HG03457 (cell line): ENCODE results near the gene EVL.

Experiments
- ATAC-seq: cut with Tn5 transposase; IDR thresholded peaks from one replicate; pipeline ENCODE4 v1.9.1; 2021; ENCODE audit warnings: moderate number of reproducible peaks; ENCODE audit not compliant: unreplicated experiment

Gene EVL

DNA sequence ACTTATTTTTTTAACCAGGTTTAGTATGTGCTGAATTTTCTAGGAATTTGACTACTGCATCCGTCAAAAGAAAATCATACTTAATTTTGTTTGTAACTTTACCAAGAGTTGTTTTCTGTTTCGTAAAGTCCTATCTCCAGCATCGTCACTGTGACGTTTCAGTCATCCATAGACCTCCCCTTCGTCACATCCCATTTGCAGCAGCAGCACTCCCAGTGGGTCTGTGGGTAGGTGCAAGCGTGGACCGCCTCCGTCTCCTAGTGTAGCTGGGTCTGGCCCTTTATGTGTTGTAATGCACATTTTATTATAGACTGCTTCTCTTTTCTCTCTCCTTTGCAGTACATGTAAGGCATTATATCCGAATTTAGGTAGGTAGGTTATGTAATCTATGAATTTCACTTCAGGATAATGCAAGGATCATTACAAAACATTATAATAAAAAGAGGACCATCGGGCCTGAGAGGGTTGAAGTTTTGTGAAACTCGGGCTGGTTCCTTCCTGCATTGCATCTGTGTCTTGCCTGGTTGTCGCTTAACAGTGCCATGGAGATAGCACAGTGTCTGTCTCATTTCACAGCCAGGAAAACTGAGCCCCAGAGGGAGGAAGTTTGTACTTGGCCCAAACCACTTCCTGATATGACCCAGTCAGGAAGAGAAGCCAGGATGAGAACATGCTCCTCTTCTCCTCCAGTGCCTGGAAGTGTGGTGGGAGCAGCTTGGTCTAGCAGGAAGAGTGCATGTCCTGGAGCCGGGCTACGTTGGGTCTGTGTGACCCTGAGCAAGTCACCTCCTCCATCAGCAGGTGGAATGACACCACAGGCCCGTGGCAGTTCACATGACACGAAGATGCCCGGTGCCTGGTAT lies 41.3 kb downstream of the EVL start:
- ATAC-seq: no peak

DNA sequence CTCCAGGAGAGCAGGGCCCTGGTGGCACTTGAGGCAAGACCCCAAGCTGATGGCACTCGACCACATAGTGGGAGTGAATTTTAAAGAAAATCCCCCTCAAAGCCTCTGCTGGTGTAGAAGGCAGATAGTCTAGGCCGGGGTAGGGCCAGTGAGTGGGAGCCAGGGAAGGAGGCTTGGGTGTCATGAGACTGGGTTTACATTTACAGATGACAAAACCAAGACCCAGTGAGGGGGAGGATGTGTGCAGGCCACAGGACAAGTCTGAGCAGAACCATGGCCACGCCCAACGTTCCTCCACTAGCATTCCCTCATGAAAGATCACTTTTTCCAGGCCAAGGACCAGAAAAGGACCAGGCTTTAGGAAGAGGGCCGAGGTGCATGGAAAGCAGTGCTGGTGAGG lies 42.0 kb downstream of the EVL start:
- no peak for ATAC-seq

- ATAC-seq: peak; percentile 68
These were observed 43.0 kb downstream of the EVL start for GRCh38 chr14:100108042-100108825.

DNA sequence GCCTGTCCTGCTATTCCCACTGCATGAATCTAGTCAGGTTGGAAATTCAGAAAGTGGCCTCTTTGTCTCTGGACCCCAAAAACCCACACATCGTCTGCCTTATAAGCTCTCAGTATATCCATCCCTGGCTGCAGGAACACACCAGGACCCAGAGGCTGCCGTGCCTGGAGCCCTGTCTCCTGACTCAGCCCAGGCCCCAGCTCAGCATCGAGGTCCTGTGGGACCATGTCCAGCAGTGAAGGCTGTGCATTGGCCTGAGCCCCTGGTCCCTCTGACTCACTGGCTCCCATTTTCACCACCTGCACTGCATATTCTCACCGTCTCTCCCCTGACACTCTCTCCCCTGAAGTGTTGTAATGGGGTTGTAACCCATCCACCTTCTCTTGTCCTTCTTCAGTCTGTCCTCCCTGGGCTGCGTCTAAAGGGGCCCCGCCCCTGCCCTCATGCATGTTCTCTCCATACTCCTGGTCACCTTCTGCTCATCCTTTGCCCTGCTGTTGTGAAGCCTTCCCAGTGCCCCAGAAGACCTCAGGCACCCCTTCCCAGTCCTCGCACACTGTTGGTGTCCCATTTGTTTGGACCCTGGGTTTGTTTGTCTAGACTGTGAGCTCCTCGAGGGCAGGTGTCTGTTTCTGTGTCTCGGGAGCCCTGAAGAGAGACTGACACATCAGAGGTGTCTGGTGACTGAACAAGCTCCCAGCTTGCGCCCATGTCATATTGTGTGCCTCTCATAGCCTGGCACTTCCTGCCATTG lies 43.8 kb downstream of the EVL start:
- ATAC-seq: no peak

- no peak for ATAC-seq
These were observed 44.4 kb downstream of the EVL start for GRCh38 chr14:100109594-100109955.

DNA sequence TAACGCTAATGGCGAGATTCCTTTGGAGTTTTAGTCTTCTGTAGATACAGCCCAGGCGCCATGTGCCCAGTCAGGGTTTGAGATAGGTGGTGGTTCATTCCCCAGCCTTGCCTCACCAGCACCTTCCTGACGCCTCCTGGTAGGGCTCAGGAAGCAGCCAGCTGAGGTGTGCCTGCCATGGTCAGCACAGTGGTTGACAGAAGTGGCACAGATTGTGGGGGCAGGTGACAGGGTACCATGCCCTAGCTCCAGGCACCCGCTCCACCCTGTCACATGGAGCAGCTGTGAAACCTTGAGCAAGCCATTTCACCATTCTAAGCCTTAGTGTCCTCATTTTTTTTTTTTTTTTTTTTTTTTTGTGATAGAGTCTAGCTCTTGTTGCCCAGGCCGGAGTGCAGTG lies 45.6 kb downstream of the EVL start:
- ATAC-seq: no peak

DNA sequence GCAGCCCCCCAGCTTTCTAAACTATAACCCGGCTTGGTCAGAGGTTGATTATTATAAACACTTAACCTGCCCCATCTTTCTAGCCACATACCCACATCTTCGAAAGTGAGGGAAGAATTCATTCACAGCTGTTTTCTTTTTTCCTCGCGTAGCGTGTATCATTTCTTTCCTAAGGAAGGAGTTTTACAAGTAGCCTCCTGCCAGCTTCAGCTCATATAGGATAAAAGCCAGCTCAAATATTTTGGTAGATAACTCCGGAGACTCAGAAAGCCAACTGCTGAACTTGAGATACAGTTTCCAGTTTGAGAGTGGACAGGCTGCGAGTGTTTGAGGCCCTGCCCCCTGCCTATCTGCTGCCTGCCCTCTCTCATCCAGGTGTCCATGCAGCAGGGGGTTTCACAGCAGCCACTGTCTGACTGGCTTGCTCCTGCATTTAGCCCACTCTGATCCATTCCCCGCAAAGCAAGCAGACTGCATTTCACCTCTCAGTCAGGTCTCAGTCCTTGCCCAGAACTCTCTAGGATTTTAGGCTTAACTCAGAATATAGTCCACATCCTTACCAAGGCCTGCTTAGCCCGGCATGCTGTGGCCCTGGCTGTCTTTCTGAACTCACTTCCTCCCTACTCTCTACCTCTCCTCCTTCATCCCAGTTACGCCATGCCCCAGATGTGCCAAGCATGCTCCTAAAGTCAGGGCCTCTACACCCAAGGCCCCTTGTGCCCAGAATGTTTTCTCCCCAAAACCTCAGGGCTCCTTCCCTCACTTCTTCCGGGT lies 46.9 kb downstream of the EVL start:
- no peak for ATAC-seq

DNA sequence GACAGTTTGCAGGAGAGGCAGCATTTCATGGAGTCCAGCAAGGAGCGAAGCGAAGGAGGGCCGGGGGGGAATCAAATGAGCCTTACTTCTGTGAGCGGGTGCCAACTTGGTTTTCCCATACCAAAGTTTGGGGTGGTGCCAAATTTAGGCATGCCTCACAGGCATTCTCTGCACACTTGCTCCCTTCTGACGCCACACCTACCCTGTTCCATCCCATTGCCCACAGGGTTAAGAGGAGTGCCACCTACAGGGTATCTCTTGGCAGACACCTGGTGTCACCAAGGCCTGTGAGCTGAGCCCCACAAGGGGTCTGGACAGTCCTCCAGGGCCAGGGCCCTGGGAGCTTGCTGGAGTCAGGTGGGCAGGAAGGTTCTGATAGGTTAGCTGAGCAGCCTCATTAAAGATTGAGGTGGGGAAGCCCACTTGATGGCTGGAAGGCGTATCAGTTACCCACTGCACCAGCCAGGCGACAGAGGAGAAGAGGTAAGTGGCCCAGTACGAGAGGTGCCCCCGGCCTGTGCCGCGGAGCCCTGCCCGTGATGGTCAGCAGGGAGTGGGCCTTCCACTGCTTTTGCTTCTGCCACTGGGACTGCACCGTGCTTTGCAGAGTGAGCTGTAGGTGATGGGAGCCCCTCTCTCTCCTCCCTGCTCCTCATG lies 49.0 kb downstream of the EVL start:
- ATAC-seq: no peak

- no peak for ATAC-seq
These were observed 50.0 kb downstream of the EVL start for GRCh38 chr14:100115236-100115635.

- ATAC-seq: no peak
These were observed 50.5 kb downstream of the EVL start for GRCh38 chr14:100115726-100116125.

DNA sequence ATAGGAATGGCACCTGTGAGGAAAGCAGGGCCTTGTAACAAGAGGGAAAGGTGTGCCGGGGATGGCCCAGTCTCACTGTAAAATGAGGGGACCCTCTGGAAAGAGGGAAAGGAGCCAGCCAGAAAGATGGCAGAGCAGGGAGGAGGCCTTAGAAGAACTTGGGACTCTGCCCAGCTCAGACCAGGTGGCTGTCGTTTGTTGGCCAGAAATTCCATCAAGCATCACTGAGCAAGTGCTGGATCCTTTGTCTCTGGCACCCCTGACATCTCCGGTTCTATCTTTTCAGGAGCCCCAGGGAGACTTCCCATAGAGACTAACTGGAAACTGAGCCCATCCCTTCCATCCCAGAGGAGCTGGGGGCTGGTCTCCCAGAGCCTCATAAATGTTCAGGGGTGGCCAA lies 50.9 kb downstream of the EVL start:
- no peak for ATAC-seq

DNA sequence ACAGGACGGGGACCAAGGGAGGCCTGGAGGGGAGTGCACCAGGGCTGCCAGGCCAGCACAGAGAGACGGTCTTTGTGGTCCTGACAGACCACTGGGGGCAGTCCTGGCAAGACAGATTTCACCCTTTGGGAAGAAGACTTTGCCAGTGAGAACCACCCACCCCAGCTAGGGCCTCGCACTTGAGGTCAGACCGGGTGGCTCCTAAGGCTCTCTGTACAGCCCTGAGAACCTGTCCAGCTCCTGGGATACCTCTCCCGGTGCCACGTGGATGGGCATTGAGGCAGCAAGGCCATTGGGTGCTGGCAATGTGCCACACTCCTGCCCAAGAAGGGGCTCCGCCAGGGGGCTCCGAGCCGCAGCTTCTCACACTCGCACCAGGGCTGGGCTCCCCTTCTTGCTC lies 51.8 kb downstream of the EVL start:
- no peak for ATAC-seq

- ATAC-seq: no peak
These were observed 52.6 kb downstream of the EVL start for GRCh38 chr14:100117633-100118395.

GRCh38 chr14:100118396-100119011 lies 53.3 kb downstream of the EVL start:
- ATAC-seq: no peak

DNA sequence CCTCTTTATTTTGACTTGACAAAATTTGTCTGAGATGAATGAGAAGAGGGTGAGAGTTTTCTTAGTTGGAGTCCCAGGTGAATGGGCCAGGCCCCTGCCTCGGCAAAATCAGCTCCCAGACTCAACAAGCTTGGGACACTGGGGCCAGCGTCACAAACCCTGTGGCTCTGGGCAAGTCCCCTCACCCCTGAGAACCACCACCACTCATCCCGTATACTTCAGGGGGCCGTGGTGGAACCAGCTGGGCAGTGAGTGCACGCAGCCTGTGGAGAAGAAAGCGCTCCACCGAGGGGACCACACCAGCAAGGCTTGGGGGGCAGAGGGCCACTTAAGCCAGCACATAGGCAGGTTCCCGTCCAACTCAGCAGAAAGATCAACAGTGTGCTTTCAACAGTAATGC lies 54.0 kb downstream of the EVL start:
- ATAC-seq: no peak

- ATAC-seq: no peak
These were observed 55.5 kb downstream of the EVL start for GRCh38 chr14:100120522-100121269.

DNA sequence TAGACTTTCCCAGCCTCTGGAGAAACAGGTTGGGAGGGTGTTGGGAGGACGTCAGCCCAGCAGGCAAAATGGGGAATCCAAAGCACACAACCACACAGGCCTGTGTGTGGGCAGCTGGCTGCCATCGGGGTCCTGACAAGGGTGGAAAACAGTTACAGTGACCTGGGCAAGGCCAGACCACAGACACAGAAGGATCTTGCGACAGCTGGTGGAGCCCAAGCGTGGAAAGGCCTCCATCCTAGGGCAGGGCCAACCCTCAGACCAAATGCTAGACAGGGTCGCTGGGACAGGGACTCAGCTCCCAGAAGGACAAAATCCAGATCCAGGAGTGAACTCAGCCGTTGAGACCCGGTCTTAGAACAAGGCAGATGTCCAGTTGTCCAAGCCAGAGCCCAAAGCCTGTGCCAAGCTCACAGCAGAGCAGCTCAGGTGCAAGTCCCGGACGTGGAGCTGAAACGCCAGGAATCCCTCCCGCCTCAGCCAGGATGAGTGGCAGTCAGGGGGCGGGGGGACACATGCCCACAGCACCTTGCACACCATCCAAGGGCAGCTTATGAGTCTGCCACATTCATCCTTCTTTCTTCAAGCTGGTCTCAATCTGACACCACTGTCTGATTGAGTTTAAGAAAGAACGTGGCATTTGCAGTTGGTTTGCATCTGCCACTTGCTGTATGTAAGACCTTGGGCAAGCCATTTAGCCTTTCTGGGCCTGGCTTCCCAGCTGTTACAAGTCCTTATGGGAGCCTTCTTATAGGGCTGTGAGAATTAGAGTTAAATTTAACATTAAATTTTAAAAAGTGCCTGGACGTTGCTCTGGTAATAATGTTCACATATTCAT lies 56.6 kb downstream of the EVL start:
- ATAC-seq: no peak
